ENCODE measurements around the gene COL18A1. TPM values are rescaled to one million over a fixed set of nuclear protein-coding genes. Genes with fewer than 3 reads are reported as not detected.

COL18A1 gene
- total RNA-seq, 2 donors from 2014 or later, result 56.2 to 229 TPM

- TF ChIP-seq POLR2A (IDR thresholded peaks at IDR 0.05) (no peak), POLR2AphosphoS5 (IDR thresholded peaks at IDR 0.05) (peak; percentile 46), CTCF (IDR thresholded peaks at IDR 0.05) (peak in 1 of 4 experiments; percentile 11)
- 38% methylated on average over 17 of the region's 50 CpGs for WGBS
- H3K27me3 ChIP-seq (replicated peaks; ENCODE audit: insufficient read depth), result no peaks in the 10 kb centered on the region
- peak overlapping the region in 1 of 2 donors; percentile 67 for H3K27ac ChIP-seq
- H3K9me3 ChIP-seq, result no peaks in the 10 kb centered on the region
- H3K4me3 ChIP-seq, result peak overlapping the region; percentile 76 to 77
- H3K4me1 ChIP-seq (replicated peaks), result peaks cover 4% of the 10 kb centered on the region
- DNase-seq (ENCODE audit: low spot score), result peak; percentile 57
- intact Hi-C loops (cut with DNase I), result no loop called here
- no peaks in the 10 kb centered on the region for H3K36me3 ChIP-seq
Measured at GRCh38 chr21:45541221-45542039, 136.5 kb downstream of the COL18A1 start.

GRCh38 chr21:45542242-45542666 lies 137.3 kb downstream of the COL18A1 start, which contains the start of gene SLC19A1:
SLC19A1 (minus strand) TSS chr21:45542440; CDS start chr21:45537959, 4,481 bp downstream.
- no peaks in the 10 kb centered on the region for H3K27me3 ChIP-seq (replicated peaks; ENCODE audit: insufficient read depth)
- 0% methylated on average over 2 of the region's 59 CpGs for WGBS
- H3K27ac ChIP-seq, result peak within 1 kb of the TSS; percentile 66 to 67
- no peaks in the 10 kb centered on the region for H3K36me3 ChIP-seq
- TF ChIP-seq CTCF (IDR thresholded peaks at IDR 0.05) (peak; percentile 28 to 76 (median 69)), POLR2AphosphoS5 (IDR thresholded peaks at IDR 0.05) (no peak), POLR2A (IDR thresholded peaks at IDR 0.05) (peak; percentile 18)
- H3K4me3 ChIP-seq, result peak within 1 kb of the TSS; percentile 76 to 77
- DNase-seq (ENCODE audit: low spot score), result peak; percentile 49
- intact Hi-C loops (cut with DNase I), result no loop called here
- H3K4me1 ChIP-seq (replicated peaks), result peaks cover 4% of the 10 kb centered on the region
- H3K9me3 ChIP-seq, result no peaks in the 10 kb centered on the region

GRCh38 chr21:45542667-45543370 lies 137.9 kb downstream of the COL18A1 start:
- Histone ChIP-seq H3K9me3 (no peaks in the 10 kb centered on the region), H3K27me3 (replicated peaks; ENCODE audit: insufficient read depth) (no peaks in the 10 kb centered on the region), H3K36me3 (no peaks in the 10 kb centered on the region), H3K4me3 (peak overlapping the region; percentile 76 to 77), H3K4me1 (replicated peaks) (peaks cover 4% of the 10 kb centered on the region), H3K27ac (peak overlapping the region; percentile 66 to 67)
- intact Hi-C loops (cut with DNase I), result no loop called here
- DNase-seq (ENCODE audit: low spot score), result no peak
- TF ChIP-seq CTCF (IDR thresholded peaks at IDR 0.05) (no peak), POLR2AphosphoS5 (IDR thresholded peaks at IDR 0.05) (no peak), POLR2A (IDR thresholded peaks at IDR 0.05) (no peak)
- WGBS, result 19% methylated on average over 24 of the region's 55 CpGs

GRCh38 chr21:45543371-45543709 lies 138.4 kb downstream of the COL18A1 start:
- no peak overlapping the region for H3K4me3 ChIP-seq
- peaks cover 4% of the 10 kb centered on the region for H3K4me1 ChIP-seq (replicated peaks)
- no peaks in the 10 kb centered on the region for H3K9me3 ChIP-seq
- no peak for TF ChIP-seq CTCF (IDR thresholded peaks at IDR 0.05)
- no peak for TF ChIP-seq POLR2AphosphoS5 (IDR thresholded peaks at IDR 0.05)
- no peak for TF ChIP-seq POLR2A (IDR thresholded peaks at IDR 0.05)
- DNase-seq (ENCODE audit: low spot score), result no peak
- 84% methylated on average over 9 of the region's 11 CpGs for WGBS
- intact Hi-C loops (cut with DNase I), result no loop called here
- H3K27ac ChIP-seq, result no peak overlapping the region
- H3K36me3 ChIP-seq, result no peaks in the 10 kb centered on the region
- H3K27me3 ChIP-seq (replicated peaks; ENCODE audit: insufficient read depth), result no peaks in the 10 kb centered on the region
